Mesendoderm (in vitro differentiated cells): ENCODE measurements around the gene SNX15. TPM values are rescaled to one million over a fixed set of nuclear protein-coding genes. Genes with fewer than 3 reads are reported as not detected.
"Not testable (repeated sequence)": the region's sequence is repeated elsewhere in the genome, so short reads cannot be mapped to it uniquely, and the experiment has no call there.

Experiments used
- DNase-seq: peaks from one replicate; pipeline ENCODE4 v3.0.0; 2013
- H2AK5ac ChIP-seq: 2 replicates; pipeline ENCODE4 v1.6.1; 2013; ENCODE audit warnings: low read length, inconsistent platforms
- H2BK120ac ChIP-seq: 2 replicates; pipeline ENCODE4 v1.6.1; 2013; ENCODE audit warnings: low read depth, mild to moderate bottlenecking, low read length, moderate library complexity, mixed read lengths
- H2BK15ac ChIP-seq: replicated peaks from 2 replicates; pipeline ENCODE4 v1.6.1; 2013; ENCODE audit warnings: low read depth, mild to moderate bottlenecking, moderate library complexity
- H2BK5ac ChIP-seq: 2 replicates; pipeline ENCODE4 v1.6.1; 2013; ENCODE audit warnings: low read length, inconsistent platforms
- H3K18ac ChIP-seq: 2 replicates; pipeline ENCODE4 v1.6.1; 2013; ENCODE audit warnings: mild to moderate bottlenecking, low read length, mixed read lengths
- H3K23ac ChIP-seq: one replicate; pipeline ENCODE4 v1.6.1; 2013; ENCODE audit warnings: low read length
- H3K27ac ChIP-seq: 2 replicates; pipeline ENCODE4 v1.5.1; 2013; ENCODE audit warnings: low read depth, mild to moderate bottlenecking, inconsistent platforms, low read length, moderate library complexity
- H3K27me3 ChIP-seq: 2 replicates; pipeline ENCODE4 v1.6.1; 2013; ENCODE audit warnings: low read length, control low read depth, mild to moderate bottlenecking, inconsistent platforms; ENCODE audit not compliant: insufficient read depth, poor library complexity
- H3K36me3 ChIP-seq: 2 replicates; pipeline ENCODE4 v1.6.1; 2013; ENCODE audit warnings: low read length, inconsistent platforms; ENCODE audit not compliant: control insufficient read depth, insufficient read depth
- H3K4ac ChIP-seq: one replicate; pipeline ENCODE4 v1.6.1; 2013; ENCODE audit warnings: low read depth, mild to moderate bottlenecking, low read length, moderate library complexity
- H3K4me1 ChIP-seq: 2 replicates; pipeline ENCODE4 v1.6.1; 2013; ENCODE audit warnings: low read depth, low read length, inconsistent platforms; ENCODE audit not compliant: control insufficient read depth
- H3K4me2 ChIP-seq: 2 replicates; pipeline ENCODE4 v1.6.1; 2013; ENCODE audit warnings: low read length
- H3K4me3 ChIP-seq: 2 replicates; pipeline ENCODE4 v1.5.1; 2013; ENCODE audit warnings: mild to moderate bottlenecking, low read length
- H3K56ac ChIP-seq: one replicate; pipeline ENCODE4 v1.6.1; 2013; ENCODE audit warnings: low read length
- H3K79me1 ChIP-seq: 2 replicates; pipeline ENCODE4 v1.6.1; 2013; ENCODE audit warnings: low read length, inconsistent platforms
- H3K79me2 ChIP-seq: 2 replicates; pipeline ENCODE4 v1.6.1; 2013; ENCODE audit warnings: mild to moderate bottlenecking, low read length; ENCODE audit not compliant: control insufficient read depth, insufficient read depth
- H3K9ac ChIP-seq: 2 replicates; pipeline ENCODE4 v1.6.1; 2013; ENCODE audit warnings: low read length, inconsistent platforms
- H4K5ac ChIP-seq: one replicate; pipeline ENCODE4 v1.6.1; 2013; ENCODE audit warnings: low read length
- H4K8ac ChIP-seq: one replicate; pipeline ENCODE4 v1.6.1; 2013; ENCODE audit warnings: low read depth, mild to moderate bottlenecking, control low read depth, low read length, moderate library complexity
- WGBS: extraction: QIAGEN DNeasy Blood & Tissue Kit; methylation state at CpG from one replicate; pipeline ENCODE4 v1.1.7; 2013; ENCODE audit warnings: low lambda C conversion rate, missing lambda C conversion rate; ENCODE audit not compliant: insufficient coverage; ENCODE audit errors: extremely low coverage; 5-methylcytosine and 5-hydroxymethylcytosine counted together
- polyA plus RNA-seq, 2 experiments: library from polyadenylated mRNA; stranded (reverse); fragments of 200-250 nt; gene quantifications; one replicate each; pipeline ENCODE4 v1.2.3, GENCODE V29; 2013

The SNX15 gene, protein sequence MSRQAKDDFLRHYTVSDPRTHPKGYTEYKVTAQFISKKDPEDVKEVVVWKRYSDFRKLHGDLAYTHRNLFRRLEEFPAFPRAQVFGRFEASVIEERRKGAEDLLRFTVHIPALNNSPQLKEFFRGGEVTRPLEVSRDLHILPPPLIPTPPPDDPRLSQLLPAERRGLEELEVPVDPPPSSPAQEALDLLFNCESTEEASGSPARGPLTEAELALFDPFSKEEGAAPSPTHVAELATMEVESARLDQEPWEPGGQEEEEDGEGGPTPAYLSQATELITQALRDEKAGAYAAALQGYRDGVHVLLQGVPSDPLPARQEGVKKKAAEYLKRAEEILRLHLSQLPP
- 10.2 TPM for polyA plus RNA-seq (2013, experiment 1 of 2)
- polyA plus RNA-seq (2013, experiment 2 of 2): 10.9 TPM

DNA sequence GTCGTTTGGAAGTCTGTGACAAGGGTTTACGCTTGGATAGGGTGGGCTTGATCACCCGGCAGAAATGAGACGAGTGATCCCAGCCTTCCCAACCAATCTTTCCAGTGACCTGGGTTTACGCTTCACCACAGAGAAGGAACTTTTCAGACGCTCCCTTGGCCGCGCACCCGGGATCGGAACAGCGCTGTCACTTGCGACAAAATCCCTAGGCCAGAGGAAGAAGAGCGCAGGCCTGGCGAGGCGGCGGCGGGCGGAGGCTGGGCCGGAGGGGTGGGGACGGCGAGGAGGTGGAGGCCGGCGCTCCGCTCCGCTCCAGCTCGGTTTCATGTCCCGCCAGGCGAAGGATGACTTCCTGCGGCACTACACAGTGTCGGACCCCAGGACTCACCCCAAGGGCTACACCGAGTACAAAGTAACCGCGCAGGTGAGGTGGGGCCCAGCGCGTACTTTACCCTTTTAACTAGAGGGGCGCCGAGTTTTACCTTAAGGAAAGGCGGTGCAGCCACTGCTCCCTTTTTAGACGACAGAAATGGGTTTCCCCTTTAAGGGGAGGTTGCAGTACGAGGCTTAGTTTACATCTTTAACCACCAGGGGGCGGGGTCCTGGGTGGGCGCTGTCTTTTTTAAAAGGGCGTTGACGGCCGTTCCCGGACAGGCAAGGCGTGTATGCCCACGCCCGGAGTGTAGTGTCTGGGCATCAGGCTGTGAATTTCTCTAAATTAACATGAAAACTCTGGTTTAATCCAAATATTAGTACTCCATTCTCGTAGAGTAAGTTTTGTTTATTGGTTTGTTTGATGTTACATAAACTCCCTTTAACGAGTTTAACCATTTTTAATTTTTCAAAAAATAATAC, at the start of gene SNX15:
SNX15 (plus strand) TSS at position 227 of the 855 bp plus-strand sequence; CDS start at position 326, 99 bp downstream.
- Histone ChIP-seq H2BK5ac (no peak within 1 kb of the TSS), H3K4me1 (no peaks in the 10 kb centered on the region), H3K27me3 (no peaks in the 10 kb centered on the region), H3K4me2 (peak within 1 kb of the TSS; percentile 42), H4K5ac (no peak within 1 kb of the TSS), H3K27ac (no peak within 1 kb of the TSS), H3K79me1 (no peaks in the 10 kb centered on the region), H3K4me3 (peak within 1 kb of the TSS; percentile 20), H3K79me2 (no peaks in the 10 kb centered on the region), H3K36me3 (no peaks in the 10 kb centered on the region), H3K4ac (no peak within 1 kb of the TSS), H3K23ac (no peak within 1 kb of the TSS), H3K18ac (peak within 1 kb of the TSS; percentile 82), H4K8ac (no peak within 1 kb of the TSS), H3K9ac (peak within 1 kb of the TSS; percentile 63), H2BK120ac (no peak within 1 kb of the TSS), H3K56ac (peak within 1 kb of the TSS; percentile 66), H2AK5ac (no peak within 1 kb of the TSS), H2BK15ac (no peak within 1 kb of the TSS)
- peak; percentile 98 for DNase-seq
- no CpG with 5 or more reads among the region's 51 CpGs for WGBS

DNA sequence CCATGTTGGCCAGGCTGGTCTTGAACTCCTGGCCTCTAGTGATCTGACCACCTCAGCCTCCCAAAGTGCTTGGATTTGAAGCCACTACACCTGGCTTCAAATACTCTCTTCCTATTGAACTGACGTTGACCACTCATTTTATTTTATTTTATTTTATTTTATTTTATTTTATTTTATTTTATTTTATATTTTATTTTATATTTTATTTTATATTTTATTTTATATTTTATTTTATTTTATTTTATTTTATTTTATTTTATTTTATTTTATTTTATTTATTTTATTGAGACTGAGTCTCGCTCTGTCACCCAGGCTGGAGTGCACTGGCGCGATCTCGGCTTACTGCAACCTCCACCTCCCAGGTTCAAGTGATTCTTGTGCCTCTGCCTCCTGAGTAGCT, 43.9 kb upstream of the SNX15 start:
- not testable (repeated sequence) for H2AK5ac ChIP-seq, H2BK120ac ChIP-seq, H2BK5ac ChIP-seq, H3K27ac ChIP-seq, H3K79me1 ChIP-seq, H3K4me2 ChIP-seq, H3K4me1 ChIP-seq, H3K18ac ChIP-seq, H3K4me3 ChIP-seq, H3K4ac ChIP-seq, H3K27me3 ChIP-seq, H4K8ac ChIP-seq, H3K23ac ChIP-seq, H3K56ac ChIP-seq, H3K9ac ChIP-seq, H3K36me3 ChIP-seq, H3K79me2 ChIP-seq, H4K5ac ChIP-seq, DNase-seq, H2BK15ac ChIP-seq
- no CpG with 5 or more reads among the region's 5 CpGs for WGBS

DNA sequence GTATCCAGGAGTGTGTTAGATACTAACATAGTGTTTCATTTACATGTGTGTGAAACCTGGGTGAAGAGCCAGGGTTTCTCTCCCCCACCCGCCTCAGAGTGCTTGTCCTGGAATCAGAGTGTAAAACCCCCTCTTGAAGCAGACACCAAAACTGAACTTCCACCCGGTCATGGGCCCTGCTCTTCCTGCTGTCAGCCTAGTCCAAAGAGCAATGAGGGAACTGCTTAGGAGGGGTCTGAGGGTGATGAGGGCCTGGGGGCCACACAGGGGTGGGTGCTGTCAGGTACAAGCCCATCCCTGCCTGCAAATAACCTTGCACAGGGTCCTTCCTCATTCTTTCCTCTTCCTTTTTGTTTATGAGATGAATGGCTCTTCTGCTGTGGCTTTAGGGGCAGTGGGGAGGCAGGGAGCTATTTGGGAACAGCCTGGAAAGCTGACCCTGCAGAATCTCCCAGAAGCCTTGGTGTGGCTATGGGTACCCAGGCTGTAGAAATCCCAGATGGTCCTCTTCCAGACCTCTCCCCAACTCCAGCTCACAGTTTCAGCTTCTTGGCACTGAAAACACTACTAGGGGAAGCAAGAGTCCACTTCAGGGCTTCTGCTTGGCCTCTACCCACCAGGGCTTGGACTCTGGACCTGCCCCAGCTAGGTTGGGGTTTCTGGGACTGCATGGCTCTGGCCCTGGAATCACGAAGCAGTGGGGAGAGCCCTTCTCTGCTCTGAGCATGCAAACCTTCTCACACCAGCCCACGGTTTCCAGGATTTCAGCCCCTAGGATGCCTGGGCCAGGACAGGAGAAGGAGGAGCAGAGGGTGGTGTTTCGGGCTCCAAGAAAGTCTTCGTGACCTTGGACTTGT, 39.0 kb upstream of the SNX15 start:
- Histone ChIP-seq H3K36me3 (no peaks in the 10 kb centered on the region), H3K9ac (no peak overlapping the region), H2BK5ac (no peak overlapping the region), H2BK15ac (no peak overlapping the region), H2AK5ac (no peak overlapping the region), H3K18ac (no peak overlapping the region), H4K5ac (no peak overlapping the region), H3K56ac (no peak overlapping the region), H3K79me2 (no peaks in the 10 kb centered on the region), H3K23ac (no peak overlapping the region), H3K27ac (no peak overlapping the region), H2BK120ac (no peak overlapping the region), H3K4me3 (no peak overlapping the region), H3K4me2 (no peak overlapping the region), H3K4ac (no peak overlapping the region), H3K27me3 (no peaks in the 10 kb centered on the region), H3K4me1 (no peaks in the 10 kb centered on the region), H4K8ac (no peak overlapping the region), H3K79me1 (no peaks in the 10 kb centered on the region)
- no peak for DNase-seq
- WGBS: no CpG with 5 or more reads among the region's 6 CpGs

DNA sequence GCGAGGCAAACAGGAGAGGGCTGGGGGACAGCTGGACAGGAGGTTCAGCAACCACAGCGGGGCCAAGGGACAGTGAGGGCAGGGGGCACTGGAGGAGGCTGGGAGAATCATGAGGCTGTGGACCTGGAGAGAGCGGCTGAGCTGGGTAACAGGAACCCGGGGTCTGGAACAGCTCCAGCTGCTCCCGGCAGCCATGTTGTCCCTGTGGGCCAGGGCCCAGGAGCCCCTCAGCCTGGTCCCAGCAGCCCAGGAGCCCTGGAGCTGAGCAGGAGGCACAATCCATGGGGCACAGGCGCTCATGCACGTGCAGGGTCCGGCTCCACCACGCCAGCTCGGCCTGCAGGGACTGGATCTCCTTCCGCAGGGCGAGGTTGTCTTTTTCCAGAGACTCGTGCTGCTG, 37.8 kb upstream of the SNX15 start:
- no peak overlapping the region for H3K23ac ChIP-seq
- no peaks in the 10 kb centered on the region for H3K36me3 ChIP-seq
- H3K4ac ChIP-seq: no peak overlapping the region
- H3K27ac ChIP-seq: no peak overlapping the region
- no peak for DNase-seq
- H2BK5ac ChIP-seq: no peak overlapping the region
- H3K18ac ChIP-seq: no peak overlapping the region
- no peak overlapping the region for H3K9ac ChIP-seq
- H4K5ac ChIP-seq: no peak overlapping the region
- H2AK5ac ChIP-seq: no peak overlapping the region
- H3K4me2 ChIP-seq: no peak overlapping the region
- no peak overlapping the region for H3K56ac ChIP-seq
- no peak overlapping the region for H2BK15ac ChIP-seq
- H3K79me2 ChIP-seq: no peaks in the 10 kb centered on the region
- WGBS: no CpG with 5 or more reads among the region's 13 CpGs
- H3K27me3 ChIP-seq: no peaks in the 10 kb centered on the region
- no peak overlapping the region for H2BK120ac ChIP-seq
- no peaks in the 10 kb centered on the region for H3K4me1 ChIP-seq
- no peak overlapping the region for H3K4me3 ChIP-seq
- H4K8ac ChIP-seq: no peak overlapping the region
- no peaks in the 10 kb centered on the region for H3K79me1 ChIP-seq

DNA sequence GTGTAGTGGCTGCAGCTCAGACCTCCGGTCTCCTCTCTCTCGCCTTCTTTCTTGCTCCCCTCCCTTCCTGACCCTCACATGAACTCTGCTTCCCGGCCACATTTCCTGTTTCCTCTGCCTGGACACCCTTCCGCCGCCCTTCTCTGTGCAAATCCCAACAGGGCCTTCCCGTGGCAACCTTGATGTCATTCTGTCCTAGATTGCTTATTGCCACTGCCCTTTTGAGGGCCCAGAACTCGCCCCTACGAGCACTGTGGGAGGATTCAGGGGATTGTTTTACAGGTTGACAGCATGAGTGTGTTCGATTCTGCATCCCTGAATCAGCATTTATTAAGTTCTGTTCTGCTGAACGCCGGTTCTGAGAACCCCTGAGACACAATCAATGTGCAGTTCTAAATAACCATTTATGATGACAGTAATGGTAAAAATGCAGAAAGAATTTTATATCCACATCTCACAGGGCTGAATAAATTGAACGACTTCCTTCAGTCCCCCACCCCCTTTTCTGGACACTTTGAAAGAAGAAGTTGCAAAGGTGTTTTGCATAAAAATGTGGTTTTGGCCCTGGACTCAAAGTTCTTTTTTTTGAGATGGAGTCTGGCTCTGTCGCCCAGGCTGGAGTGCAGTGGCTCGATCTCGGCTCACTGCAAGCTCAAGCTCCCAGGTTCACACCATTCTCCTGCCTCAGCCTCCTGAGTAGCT, 36.9 kb upstream of the SNX15 start:
- Histone ChIP-seq H4K5ac (no peak overlapping the region), H2BK5ac (no peak overlapping the region), H3K36me3 (no peaks in the 10 kb centered on the region), H2BK120ac (no peak overlapping the region), H3K79me1 (no peaks in the 10 kb centered on the region), H3K56ac (no peak overlapping the region), H4K8ac (no peak overlapping the region), H3K23ac (no peak overlapping the region), H2BK15ac (no peak overlapping the region), H3K4me1 (no peaks in the 10 kb centered on the region), H3K4me3 (no peak overlapping the region), H3K18ac (no peak overlapping the region), H3K27ac (no peak overlapping the region), H3K27me3 (no peaks in the 10 kb centered on the region), H3K4me2 (no peak overlapping the region), H3K9ac (no peak overlapping the region), H2AK5ac (no peak overlapping the region), H3K79me2 (no peaks in the 10 kb centered on the region), H3K4ac (no peak overlapping the region)
- DNase-seq: no peak
- WGBS: no CpG with 5 or more reads among the region's 15 CpGs
